ENCODE results near the gene DENND1C.
A peak's percentile ranks its signal among the peaks of the same experiment; 100 is the strongest.

DENND1C gene

GRCh38 chr19:6476155-6476895, 5.3 kb downstream of the DENND1C start:
- peak; percentile 66 for DNase-seq

- DNase-seq = no peak
Measured at GRCh38 chr19:6475321-6476108, 6.1 kb downstream of the DENND1C start.

GRCh38 chr19:6473647-6474046, 7.9 kb downstream of the DENND1C start:
- no peak for DNase-seq

- no peak for DNase-seq
Measured at GRCh38 chr19:6472713-6473112, 8.9 kb downstream of the DENND1C start.

GRCh38 chr19:6471076-6471475, 10.5 kb downstream of the DENND1C start:
- DNase-seq = no peak

GRCh38 chr19:6470173-6470572, 11.4 kb downstream of the DENND1C start:
- DNase-seq = no peak

GRCh38 chr19:6467384-6467783, 14.2 kb downstream of the DENND1C start:
- no peak for DNase-seq

GRCh38 chr19:6466526-6467248, 14.9 kb downstream of the DENND1C start:
- DNase-seq = no peak

GRCh38 chr19:6465663-6466062, 15.9 kb downstream of the DENND1C start:
- DNase-seq = no peak

- no peak for DNase-seq
Measured at GRCh38 chr19:6465006-6465405, 16.6 kb downstream of the DENND1C start.

GRCh38 chr19:6464070-6464873, 17.3 kb downstream of the DENND1C start, which contains the start of gene CRB3:
Gene CRB3, plus strand, starts transcription at chr19:6464271. Its CDS starts 431 bp downstream, at chr19:6464702.
- peak; percentile 80 for DNase-seq

- DNase-seq = peak; percentile 97
Measured at GRCh38 chr19:6460099-6460884, 21.3 kb downstream of the DENND1C start.

GRCh38 chr19:6459262-6460098, 22.1 kb downstream of the DENND1C start, which contains the start of gene SLC25A23:
Gene SLC25A23, minus strand, starts transcription at chr19:6459792. Its CDS starts 164 bp downstream, at chr19:6459628.
- DNase-seq = peak; percentile 73

- DNase-seq = no peak
Measured at GRCh38 chr19:6458695-6459261, 22.8 kb downstream of the DENND1C start.

GRCh38 chr19:6457958-6458694, 23.5 kb downstream of the DENND1C start:
- DNase-seq = no peak

- no peak for DNase-seq
Measured at GRCh38 chr19:6455924-6456323, 25.7 kb downstream of the DENND1C start.

GRCh38 chr19:6453951-6454565, 27.5 kb downstream of the DENND1C start:
- no peak for DNase-seq

- no peak for DNase-seq
Measured at GRCh38 chr19:6452899-6453298, 28.7 kb downstream of the DENND1C start.

GRCh38 chr19:6452223-6452614, 29.4 kb downstream of the DENND1C start:
- no peak for DNase-seq

Measured in NCI-H2171 (cell line).